A673 (cell line): ENCODE results near the gene PAPSS1. TPM values are rescaled to one million over a fixed set of nuclear protein-coding genes. Genes with fewer than 3 reads are reported as not detected.

ENCODE experiments used
- BruUV-seq: library from RNA; stranded (reverse); fragments of 400-500 nt; replicated peaks from 2 replicates; lab custom pipeline; 2021; lab: Mats Ljungman, UMichigan
- CTCF ChIA-PET: fragments of 300-600 bp; sonication (Branson Sonifier 250); formaldehyde crosslinking; loops from one replicate; lab custom pipeline; 2022; ENCODE audit warnings: antibody characterized with exemption; lab: Charles Lee
- POLR2A ChIA-PET: fragments of 300-600 bp; sonication (Branson Sonifier 250); formaldehyde crosslinking; loops from one replicate; lab custom pipeline; 2022; ENCODE audit warnings: antibody characterized with exemption; ENCODE audit not compliant: low non-redundant PET; lab: Charles Lee
- DNase-seq: peaks from one replicate; pipeline ENCODE4 v3.0.0-alpha.2; 2015; ENCODE audit warnings: low spot score
- H3K27ac ChIP-seq: fragments of 200-600 bp; sonication (generic); 2 replicates; pipeline ENCODE4 v1.5.1; 2016; ENCODE audit warnings: mixed run types, low read depth, mild to moderate bottlenecking, mixed read lengths, antibody characterized with exemption, low read length; ENCODE audit not compliant: poor library complexity, severe bottlenecking
- H3K27me3 ChIP-seq: fragments of 200-600 bp; sonication (generic); replicated peaks from 2 replicates; pipeline ENCODE4 v1.6.1; 2017; ENCODE audit warnings: mixed run types, low read depth, mild to moderate bottlenecking, mixed read lengths, antibody characterized with exemption, low read length; ENCODE audit not compliant: insufficient read depth, poor library complexity
- H3K36me3 ChIP-seq: fragments of 200-600 bp; sonication (generic); 2 replicates; pipeline ENCODE4 v1.6.1; 2016; ENCODE audit warnings: mixed run types, mild to moderate bottlenecking, mixed read lengths, antibody characterized with exemption, low read length; ENCODE audit not compliant: insufficient read depth, poor library complexity, severe bottlenecking
- H3K4me1 ChIP-seq: fragments of 200-600 bp; sonication (generic); 2 replicates; pipeline ENCODE4 v1.6.1; 2017; ENCODE audit warnings: mixed run types, mild to moderate bottlenecking, mixed read lengths, antibody characterized with exemption, low read length; ENCODE audit not compliant: insufficient read depth, poor library complexity, severe bottlenecking
- H3K4me3 ChIP-seq: fragments of 200-600 bp; sonication (generic); 2 replicates; pipeline ENCODE4 v1.5.1; 2016; ENCODE audit warnings: low read depth, mixed run types, mild to moderate bottlenecking, mixed read lengths, low read length; ENCODE audit not compliant: poor library complexity, severe bottlenecking
- H3K9me3 ChIP-seq: fragments of 200-600 bp; sonication (generic); 2 replicates; pipeline ENCODE4 v1.6.1; 2016; ENCODE audit warnings: mixed run types, low read depth, mild to moderate bottlenecking, mixed read lengths, antibody characterized with exemption, low read length; ENCODE audit not compliant: poor library complexity, severe bottlenecking
- EZH2 ChIP-seq: fragments of 200-600 bp; sonication (generic); IDR thresholded peaks from 2 replicates; pipeline ENCODE4 v1.6.1; 2017; ENCODE audit warnings: borderline replicate concordance, low read depth, mild to moderate bottlenecking, mixed read lengths, antibody characterized with exemption, low read length; ENCODE audit not compliant: poor library complexity, severe bottlenecking
- intact Hi-C: fragments of 100-400 bp; cut with micrococcal nuclease; formaldehyde crosslinking; loops from one replicate; pipeline ENCODE4 v1.10.0; 2022; ENCODE audit not compliant: unreplicated experiment
- total RNA-seq: library from RNA; stranded (reverse); gene quantifications from 2 replicates; pipeline ENCODE4 v1.2.3, GENCODE V29; 2021
- TF ChIP-seq, protein P1 (sequence below): fragments of 300-800, 200-600 bp; sonication (generic); conservative IDR thresholded peaks from 2 replicates; pipeline ENCODE4 v1.5.1; 2017; ENCODE audit warnings: low read depth, mild to moderate bottlenecking, antibody characterized with exemption, low read length, moderate library complexity, mixed read lengths

The PAPSS1 gene
- total RNA-seq, 1 experiment from 2014 or later = 150 TPM

DNA sequence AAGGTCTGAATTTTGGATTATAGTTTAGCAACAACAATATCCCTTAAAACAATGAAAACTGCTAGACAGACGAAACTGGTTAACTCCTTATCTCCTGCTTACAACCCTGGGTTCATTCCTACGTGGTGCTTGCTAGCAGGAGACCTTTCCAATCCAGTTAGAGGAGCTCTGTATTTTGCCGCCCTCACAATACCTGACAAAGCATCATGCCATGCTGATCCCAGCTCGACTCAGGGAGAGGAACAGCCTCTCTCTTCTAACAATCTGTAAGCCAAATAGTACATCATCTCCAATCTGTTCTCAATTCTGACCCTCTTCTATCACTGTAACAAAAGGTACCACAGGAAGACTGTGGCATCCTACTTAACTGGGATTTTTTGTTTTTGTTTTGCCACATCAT lies 74.4 kb downstream of the PAPSS1 start:
- peaks cover 6% of the 10 kb centered on the region for H3K36me3 ChIP-seq
- no peak overlapping the region for H3K4me3 ChIP-seq
- H3K27ac ChIP-seq = no peak overlapping the region
- TF ChIP-seq, protein P1, sequence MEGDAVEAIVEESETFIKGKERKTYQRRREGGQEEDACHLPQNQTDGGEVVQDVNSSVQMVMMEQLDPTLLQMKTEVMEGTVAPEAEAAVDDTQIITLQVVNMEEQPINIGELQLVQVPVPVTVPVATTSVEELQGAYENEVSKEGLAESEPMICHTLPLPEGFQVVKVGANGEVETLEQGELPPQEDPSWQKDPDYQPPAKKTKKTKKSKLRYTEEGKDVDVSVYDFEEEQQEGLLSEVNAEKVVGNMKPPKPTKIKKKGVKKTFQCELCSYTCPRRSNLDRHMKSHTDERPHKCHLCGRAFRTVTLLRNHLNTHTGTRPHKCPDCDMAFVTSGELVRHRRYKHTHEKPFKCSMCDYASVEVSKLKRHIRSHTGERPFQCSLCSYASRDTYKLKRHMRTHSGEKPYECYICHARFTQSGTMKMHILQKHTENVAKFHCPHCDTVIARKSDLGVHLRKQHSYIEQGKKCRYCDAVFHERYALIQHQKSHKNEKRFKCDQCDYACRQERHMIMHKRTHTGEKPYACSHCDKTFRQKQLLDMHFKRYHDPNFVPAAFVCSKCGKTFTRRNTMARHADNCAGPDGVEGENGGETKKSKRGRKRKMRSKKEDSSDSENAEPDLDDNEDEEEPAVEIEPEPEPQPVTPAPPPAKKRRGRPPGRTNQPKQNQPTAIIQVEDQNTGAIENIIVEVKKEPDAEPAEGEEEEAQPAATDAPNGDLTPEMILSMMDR = no peak
- TF ChIP-seq EZH2 = no peak
- H3K9me3 ChIP-seq = no peaks in the 10 kb centered on the region
- ChIA-PET CTCF (no interaction called here), POLR2A (no interaction called here)
- no TSS peak for BruUV-seq
- no peaks in the 10 kb centered on the region for H3K27me3 ChIP-seq
- no peak for DNase-seq
- peaks cover 14% of the 10 kb centered on the region for H3K4me1 ChIP-seq
- intact Hi-C loops = no loop called here

DNA sequence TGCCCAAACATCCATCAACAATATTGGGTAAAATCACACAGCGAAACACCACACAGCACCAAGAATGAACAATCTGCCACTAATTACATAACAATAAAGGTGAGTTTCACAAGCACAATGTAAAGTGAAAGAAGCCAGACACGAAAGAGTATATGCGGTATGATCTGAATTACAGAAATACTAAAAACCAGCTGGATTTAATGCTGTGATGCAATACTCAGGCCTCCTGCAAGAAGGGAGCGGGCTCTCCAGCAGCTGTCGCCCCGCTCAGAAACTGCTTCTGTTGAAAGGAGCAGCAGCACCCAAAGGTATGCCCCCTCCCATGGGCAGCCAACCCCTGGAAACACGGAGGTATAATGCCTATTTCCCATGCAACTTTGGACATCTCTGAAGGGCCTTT lies 77.0 kb downstream of the PAPSS1 start:
- Histone ChIP-seq H3K27ac (no peak overlapping the region), H3K4me1 (peaks cover 18% of the 10 kb centered on the region), H3K4me3 (no peak overlapping the region), H3K27me3 (no peaks in the 10 kb centered on the region), H3K36me3 (peaks cover 6% of the 10 kb centered on the region), H3K9me3 (no peaks in the 10 kb centered on the region)
- intact Hi-C loops = no loop called here
- ChIA-PET CTCF (no interaction called here), POLR2A (no interaction called here)
- BruUV-seq = no TSS peak
- no peak for DNase-seq
- no peak for TF ChIP-seq EZH2
- TF ChIP-seq, protein P1 = no peak

DNA sequence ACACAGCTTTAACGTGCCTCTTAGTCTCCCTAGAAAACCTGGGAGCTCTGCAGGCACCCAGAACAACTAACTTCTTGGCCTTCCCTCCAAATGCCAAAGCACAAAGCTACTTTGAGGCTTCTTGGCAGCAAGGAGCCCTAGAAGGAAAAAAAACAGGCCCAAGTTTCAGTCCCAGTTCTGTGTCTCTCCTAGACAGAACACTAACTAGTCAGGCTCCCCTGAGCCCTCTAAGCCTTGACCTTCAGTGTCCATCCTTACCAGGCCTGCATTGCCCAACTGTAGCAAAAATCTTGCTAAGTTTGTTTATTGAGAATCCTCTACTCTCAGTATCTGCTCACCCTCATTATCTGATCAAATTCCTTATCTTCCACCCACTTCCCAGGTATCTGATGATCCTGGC lies 79.2 kb downstream of the PAPSS1 start:
- ChIA-PET CTCF (no interaction called here), POLR2A (no interaction called here)
- Histone ChIP-seq H3K27me3 (no peaks in the 10 kb centered on the region), H3K4me3 (no peak overlapping the region), H3K9me3 (no peaks in the 10 kb centered on the region), H3K36me3 (peaks cover 6% of the 10 kb centered on the region), H3K27ac (no peak overlapping the region), H3K4me1 (peaks cover 18% of the 10 kb centered on the region)
- DNase-seq = no peak
- TF ChIP-seq, protein P1 = no peak
- TF ChIP-seq EZH2 = no peak
- no TSS peak for BruUV-seq
- intact Hi-C loops = no loop called here
